HCT116 (cell line): Measurements from ENCODE around the gene ITGB1BP1. TPM values are rescaled to one million over a fixed set of nuclear protein-coding genes. Genes with fewer than 3 reads are reported as not detected.

Source experiments
- ATAC-seq: fragments of 200-7000 bp; cut with Tn5 transposase; 2 replicates; pipeline ENCODE4 v1.9.1; 2020; ENCODE audit warnings: mild to moderate bottlenecking, moderate library complexity
- BruUV-seq: library from RNA; stranded (reverse); fragments of 400-500 nt; replicated peaks from 2 replicates; lab custom pipeline; 2021; lab: Mats Ljungman, UMichigan
- CTCF ChIA-PET: fragments of 300-600 bp; sonication (Branson Sonifier 250); formaldehyde crosslinking; loops from one replicate; lab custom pipeline; 2021; ENCODE audit warnings: antibody characterized with exemption; lab: Charles Lee
- POLR2A ChIA-PET: fragments of 300-600, 350-600 bp; sonication (Branson Sonifier 250); formaldehyde crosslinking; loops from one replicate; lab custom pipeline; 2021; ENCODE audit warnings: antibody characterized with exemption; lab: Charles Lee
- RAD21 ChIA-PET, 2 experiments: fragments of 300-600 bp; sonication (Branson Sonifier 250); formaldehyde crosslinking; loops; one replicate each; lab custom pipeline; 2023; ENCODE audit warnings: low total read pairs in 2 of 2; ENCODE audit not compliant: uncharacterized antibody in 2 of 2, unreplicated experiment in 2 of 2, low non-redundant PET in 1 of 2; lab: Charles Lee
- DNase-seq: peaks from one replicate; pipeline ENCODE4 v3.0.0-alpha.2; 2010; ENCODE audit warnings: low read depth, low spot score
- H2AFZ ChIP-seq: fragments of 200-600 bp; shearing (Covaris generic), sonication (generic); 2 replicates; pipeline ENCODE4 v1.6.1; 2017; ENCODE audit warnings: low read depth, mixed run types, mixed read lengths, antibody characterized with exemption, low read length; ENCODE audit not compliant: poor library complexity, severe bottlenecking
- H3K27ac ChIP-seq: 2 replicates; pipeline ENCODE4 v1.5.1; 2012; ENCODE audit warnings: low read depth, low read length
- H3K27me3 ChIP-seq: fragments of 200-600 bp; sonication (generic); 2 replicates; pipeline ENCODE4 v1.6.1; 2016; ENCODE audit warnings: mixed run types, low read length, mixed read lengths; ENCODE audit not compliant: insufficient read depth
- H3K36me3 ChIP-seq, 2 experiments: fragments of 200-500 bp in 1 of 2; fragments of 200-600 bp in 1 of 2; sonication (Bioruptor generic) in 1 of 2; sonication (generic) in 1 of 2; 2 replicates each; pipeline versions ENCODE4 v1.5.1 to v1.6.1; 2014 to 2016; ENCODE audit warnings: low read length in 2 of 2, inconsistent platforms in 1 of 2, mixed read lengths in 1 of 2, mixed run types in 1 of 2; ENCODE audit not compliant: insufficient read depth in 2 of 2, control insufficient read depth in 1 of 2
- H3K4me1 ChIP-seq, 2 experiments: fragments of 200-600 bp in 1 of 2; sonication (generic) in 1 of 2; 2 replicates each; pipeline versions ENCODE4 v1.5.1 to v1.6.1; 2012 to 2017; ENCODE audit warnings: low read length in 2 of 2, inconsistent platforms in 1 of 2, mild to moderate bottlenecking in 1 of 2, mixed read lengths in 1 of 2, mixed run types in 1 of 2, moderate library complexity in 1 of 2; ENCODE audit not compliant: insufficient read depth in 2 of 2, control insufficient read depth in 1 of 2
- H3K4me2 ChIP-seq: fragments of 200-600 bp; sonication (generic); 2 replicates; pipeline ENCODE4 v1.6.1; 2017; ENCODE audit warnings: mixed run types, low read length, mixed read lengths
- H3K4me3 ChIP-seq, 2 experiments: fragments of 200-600 bp in 1 of 2; sonication (generic) in 1 of 2; replicated peaks in 1 of 2; 2 replicates each; pipeline ENCODE4 v1.5.1; 2011 to 2016; ENCODE audit warnings: low read length in 2 of 2, control low read depth in 1 of 2, low read depth in 1 of 2, mild to moderate bottlenecking in 1 of 2, mixed read lengths in 1 of 2, mixed run types in 1 of 2
- H3K79me2 ChIP-seq: fragments of 200-600 bp; sonication (generic); 2 replicates; pipeline ENCODE4 v1.6.1; 2017; ENCODE audit warnings: mild to moderate bottlenecking, mixed run types, low read length, moderate library complexity, mixed read lengths; ENCODE audit not compliant: insufficient read depth
- H3K9ac ChIP-seq: fragments of 200-600 bp; sonication (generic); 2 replicates; pipeline ENCODE4 v1.6.1; 2016; ENCODE audit warnings: low read length, mixed read lengths
- H3K9me2 ChIP-seq: fragments of 200-600 bp; sonication (generic), shearing (Covaris generic); 2 replicates; pipeline ENCODE4 v1.6.1; 2017; ENCODE audit warnings: mixed run types, mild to moderate bottlenecking, moderate library complexity; ENCODE audit not compliant: insufficient read depth
- H3K9me3 ChIP-seq, 2 experiments: fragments of 200-500 bp in 1 of 2; fragments of 200-600 bp in 1 of 2; sonication (Bioruptor generic) in 1 of 2; sonication (generic) in 1 of 2; 2 replicates each; pipeline ENCODE4 v1.6.1; 2014 to 2017; ENCODE audit warnings: low read length in 2 of 2, mixed read lengths in 2 of 2, inconsistent platforms in 1 of 2, low read depth in 1 of 2, mild to moderate bottlenecking in 1 of 2, mixed run types in 1 of 2, moderate library complexity in 1 of 2; ENCODE audit not compliant: control insufficient read depth in 1 of 2, insufficient read depth in 1 of 2
- H4K20me1 ChIP-seq: fragments of 200-600 bp; sonication (generic), shearing (Covaris generic); 2 replicates; pipeline ENCODE4 v1.6.1; 2017; ENCODE audit warnings: mixed run types, mild to moderate bottlenecking, moderate library complexity; ENCODE audit not compliant: insufficient read depth
- ATF3 ChIP-seq: IDR thresholded peaks from 2 replicates; pipeline ENCODE4 v1.6.1; 2012
- CBX3 ChIP-seq: IDR thresholded peaks from 2 replicates; pipeline ENCODE4 v1.6.1; 2012; ENCODE audit warnings: low read depth
- CEBPB ChIP-seq: IDR thresholded peaks from 2 replicates; pipeline ENCODE4 v1.6.1; 2012; ENCODE audit warnings: low read depth
- EZH2 ChIP-seq: fragments of 200-600 bp; sonication (generic); IDR thresholded peaks from 2 replicates; pipeline ENCODE4 v1.6.1; 2017; ENCODE audit warnings: antibody characterized with exemption, mixed run types
- FOSL1 ChIP-seq: IDR thresholded peaks from 2 replicates; pipeline ENCODE4 v1.6.1; 2012; ENCODE audit warnings: low read depth
- JUND ChIP-seq: IDR thresholded peaks from 2 replicates; pipeline ENCODE4 v1.6.1; 2012
- MAX ChIP-seq: IDR thresholded peaks from 2 replicates; pipeline ENCODE4 v1.6.1; 2012
- POLR2A ChIP-seq: IDR thresholded peaks from 2 replicates; pipeline ENCODE4 v1.7.0; 2011; ENCODE audit warnings: borderline replicate concordance; ENCODE audit not compliant: insufficient read depth, insufficient read length; ENCODE audit errors: extremely low read depth
- RAD21 ChIP-seq: IDR thresholded peaks from 2 replicates; pipeline ENCODE4 v1.6.1; 2012; ENCODE audit warnings: low read depth, mild to moderate bottlenecking
- SIN3A ChIP-seq: IDR thresholded peaks from 2 replicates; pipeline ENCODE4 v1.6.1; 2012; ENCODE audit warnings: low read depth
- ZFX ChIP-seq: fragments of 450-650 bp; IDR thresholded peaks from 2 replicates; pipeline ENCODE4 v1.6.1; 2017
- intact Hi-C: fragments of 100-400 bp; cut with micrococcal nuclease; formaldehyde crosslinking; loops from 2 replicates; pipeline ENCODE4 v1.10.0; 2022
- total RNA-seq: library from RNA; stranded (reverse); gene quantifications from one replicate; pipeline ENCODE4 v1.2.1, GENCODE V29; 2021; ENCODE audit not compliant: unreplicated experiment
- TF ChIP-seq, protein P1 (sequence below): IDR thresholded peaks from 2 replicates; pipeline ENCODE4 v1.6.1; 2011; ENCODE audit warnings: mild to moderate bottlenecking, low read length, moderate library complexity; ENCODE audit not compliant: insufficient replicate concordance; ENCODE audit errors: extremely low read depth
- TF ChIP-seq, protein P2 (sequence below), 3 experiments: fragments of 200-600 bp in 1 of 3; sonication (generic) in 1 of 3; IDR thresholded peaks in 2 of 3; conservative IDR thresholded peaks in 1 of 3; 2 replicates each; pipeline ENCODE4 v1.5.1; 2012 to 2017; ENCODE audit warnings: low read depth in 2 of 3, low read length in 2 of 3, antibody characterized with exemption in 1 of 3, borderline replicate concordance in 1 of 3, control low read depth in 1 of 3, mild to moderate bottlenecking in 1 of 3, mixed read lengths in 1 of 3, mixed run types in 1 of 3, moderate library complexity in 1 of 3; ENCODE audit not compliant: insufficient read depth in 1 of 3

ITGB1BP1 gene
- total RNA-seq, 1 experiment from 2014 or later: 86.9 TPM

DNA sequence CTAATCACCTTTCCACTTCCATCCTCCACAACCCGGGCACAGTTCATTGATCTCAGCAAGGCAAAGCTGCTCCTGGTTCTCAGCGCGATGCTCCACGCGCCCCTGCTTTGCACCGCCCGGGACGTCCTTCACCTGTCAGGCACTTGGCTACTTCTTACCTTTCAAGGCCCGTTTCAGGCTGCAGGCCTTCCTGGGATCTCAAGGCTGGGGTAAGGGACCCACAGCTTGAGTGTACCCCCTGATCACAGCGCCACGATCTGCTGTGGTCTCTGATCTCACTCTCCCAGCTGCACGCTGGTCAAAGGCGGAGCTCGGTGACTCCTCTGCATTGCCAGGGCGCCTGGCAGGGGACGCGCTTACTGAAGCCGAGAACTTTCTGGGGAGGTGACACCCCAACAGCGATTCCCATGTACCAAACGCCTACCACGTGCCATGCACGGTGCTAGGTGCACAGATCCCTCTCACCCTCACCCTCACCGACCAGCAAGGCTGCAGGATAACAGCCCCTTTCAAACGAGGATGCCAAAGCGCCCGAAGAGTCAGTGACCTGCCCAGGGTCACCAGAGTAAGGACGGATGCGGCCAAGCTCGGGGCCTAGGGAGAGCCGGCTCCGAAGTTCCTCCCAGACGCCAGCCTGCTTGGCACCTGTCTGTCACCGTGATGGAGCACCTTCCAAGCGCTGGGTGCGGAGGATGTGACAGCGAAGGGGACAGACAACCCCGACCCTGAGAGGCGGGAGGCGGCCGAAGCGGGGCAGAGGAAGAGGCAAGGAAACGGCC, 818 bp downstream of the ITGB1BP1 start:
- Histone ChIP-seq H3K27me3 (no peaks in the 10 kb centered on the region), H3K4me2 (peak overlapping the region; percentile 98), H3K4me1 (peaks cover 13 to 22% of the 10 kb centered on the region in 2 experiments; a peak in 3 of 4 replicates), H3K79me2 (peaks cover 70% of the 10 kb centered on the region), H3K27ac (peak overlapping the region; percentile 84), H4K20me1 (no peaks in the 10 kb centered on the region), H3K36me3 (0 out of 4 replicates have a peak, but pooled peaks cover 0 to 2% of the 10 kb centered on the region in 2 experiments), H2AFZ (no peak overlapping the region), H3K4me3 (peak overlapping the region; percentile 57 to 99), H3K9me3 (no peaks in the 10 kb centered on the region), H3K9me2 (no peaks in the 10 kb centered on the region), H3K9ac (peak overlapping the region; percentile 99)
- no TSS peak for BruUV-seq
- DNase-seq: peak; percentile 18
- CTCF ChIA-PET: interaction anchor here (0.8 kb wide), 1 partner anchor 283 kb away, joined by 3 read pairs; no protein-coding TSS in a partner anchor
- peak; percentile 17; the same call in 1 of the 2 replicates for TF ChIP-seq SIN3A
- TF ChIP-seq FOSL1: no peak
- peak; percentile 50 for TF ChIP-seq MAX
- TF ChIP-seq CEBPB: no peak
- no peak for TF ChIP-seq POLR2A
- TF ChIP-seq EZH2: no peak
- intact Hi-C loops: loop anchor here (1.0 kb wide), 2 partner anchors 35 to 280 kb away; no protein-coding TSS in a partner anchor
- POLR2A ChIA-PET: interaction anchor here (1.3 kb wide), 1 partner anchor 36 kb away, joined by 4 read pairs; no protein-coding TSS in a partner anchor
- RAD21 ChIA-PET: interaction anchor here in 1 of 2 experiments (0.6 kb wide), 1 partner anchor 36 kb away, joined by 3 read pairs; no protein-coding TSS in a partner anchor
- ATAC-seq: peak; percentile 62

GRCh38 chr2:9420495-9420894, 2.8 kb downstream of the ITGB1BP1 start:
- RAD21 ChIA-PET: no interaction called here
- DNase-seq: no peak
- Histone ChIP-seq H3K4me2 (no peak overlapping the region), H2AFZ (no peak overlapping the region), H4K20me1 (no peaks in the 10 kb centered on the region), H3K4me1 (peaks cover 13 to 22% of the 10 kb centered on the region in 2 experiments; a peak in 3 of 4 replicates), H3K9me2 (no peaks in the 10 kb centered on the region), H3K36me3 (peaks cover 0 to 2% of the 10 kb centered on the region in 2 experiments; a peak in 1 of 4 replicates), H3K4me3 (no peak overlapping the region), H3K9me3 (no peaks in the 10 kb centered on the region), H3K9ac (no peak overlapping the region), H3K27me3 (no peaks in the 10 kb centered on the region), H3K79me2 (peaks cover 70% of the 10 kb centered on the region), H3K27ac (no peak overlapping the region)
- no peak for TF ChIP-seq ZFX
- TF ChIP-seq, protein P1, sequence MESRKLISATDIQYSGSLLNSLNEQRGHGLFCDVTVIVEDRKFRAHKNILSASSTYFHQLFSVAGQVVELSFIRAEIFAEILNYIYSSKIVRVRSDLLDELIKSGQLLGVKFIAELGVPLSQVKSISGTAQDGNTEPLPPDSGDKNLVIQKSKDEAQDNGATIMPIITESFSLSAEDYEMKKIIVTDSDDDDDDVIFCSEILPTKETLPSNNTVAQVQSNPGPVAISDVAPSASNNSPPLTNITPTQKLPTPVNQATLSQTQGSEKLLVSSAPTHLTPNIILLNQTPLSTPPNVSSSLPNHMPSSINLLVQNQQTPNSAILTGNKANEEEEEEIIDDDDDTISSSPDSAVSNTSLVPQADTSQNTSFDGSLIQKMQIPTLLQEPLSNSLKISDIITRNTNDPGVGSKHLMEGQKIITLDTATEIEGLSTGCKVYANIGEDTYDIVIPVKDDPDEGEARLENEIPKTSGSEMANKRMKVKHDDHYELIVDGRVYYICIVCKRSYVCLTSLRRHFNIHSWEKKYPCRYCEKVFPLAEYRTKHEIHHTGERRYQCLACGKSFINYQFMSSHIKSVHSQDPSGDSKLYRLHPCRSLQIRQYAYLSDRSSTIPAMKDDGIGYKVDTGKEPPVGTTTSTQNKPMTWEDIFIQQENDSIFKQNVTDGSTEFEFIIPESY: no peak
- no peak for TF ChIP-seq FOSL1
- TF ChIP-seq, protein P2, sequence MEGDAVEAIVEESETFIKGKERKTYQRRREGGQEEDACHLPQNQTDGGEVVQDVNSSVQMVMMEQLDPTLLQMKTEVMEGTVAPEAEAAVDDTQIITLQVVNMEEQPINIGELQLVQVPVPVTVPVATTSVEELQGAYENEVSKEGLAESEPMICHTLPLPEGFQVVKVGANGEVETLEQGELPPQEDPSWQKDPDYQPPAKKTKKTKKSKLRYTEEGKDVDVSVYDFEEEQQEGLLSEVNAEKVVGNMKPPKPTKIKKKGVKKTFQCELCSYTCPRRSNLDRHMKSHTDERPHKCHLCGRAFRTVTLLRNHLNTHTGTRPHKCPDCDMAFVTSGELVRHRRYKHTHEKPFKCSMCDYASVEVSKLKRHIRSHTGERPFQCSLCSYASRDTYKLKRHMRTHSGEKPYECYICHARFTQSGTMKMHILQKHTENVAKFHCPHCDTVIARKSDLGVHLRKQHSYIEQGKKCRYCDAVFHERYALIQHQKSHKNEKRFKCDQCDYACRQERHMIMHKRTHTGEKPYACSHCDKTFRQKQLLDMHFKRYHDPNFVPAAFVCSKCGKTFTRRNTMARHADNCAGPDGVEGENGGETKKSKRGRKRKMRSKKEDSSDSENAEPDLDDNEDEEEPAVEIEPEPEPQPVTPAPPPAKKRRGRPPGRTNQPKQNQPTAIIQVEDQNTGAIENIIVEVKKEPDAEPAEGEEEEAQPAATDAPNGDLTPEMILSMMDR (IDR thresholded peaks at IDR 0.05 in 2 of 3, conservative IDR thresholded peaks at IDR 0.05 in 1 of 3; ENCODE audit: borderline replicate concordance in 1 of 3, insufficient read depth in 1 of 3, low read depth in 2 of 3, low read length in 2 of 3): no peak
- TF ChIP-seq JUND: no peak
- TF ChIP-seq SIN3A: no peak
- TF ChIP-seq CBX3: no peak
- no peak for TF ChIP-seq CEBPB
- no peak for TF ChIP-seq ATF3
- no peak for TF ChIP-seq RAD21
- intact Hi-C loops: no loop called here
- ATAC-seq: no peak
- POLR2A ChIA-PET: no interaction called here
- CTCF ChIA-PET: no interaction called here
- no TSS peak for BruUV-seq
